ENCODE data around the gene QRFP. TPM values are rescaled to one million over a fixed set of nuclear protein-coding genes. Genes with fewer than 3 reads are reported as not detected.

Gene QRFP
- total RNA-seq, 4 donors from 2014 or later = not detected

DNA sequence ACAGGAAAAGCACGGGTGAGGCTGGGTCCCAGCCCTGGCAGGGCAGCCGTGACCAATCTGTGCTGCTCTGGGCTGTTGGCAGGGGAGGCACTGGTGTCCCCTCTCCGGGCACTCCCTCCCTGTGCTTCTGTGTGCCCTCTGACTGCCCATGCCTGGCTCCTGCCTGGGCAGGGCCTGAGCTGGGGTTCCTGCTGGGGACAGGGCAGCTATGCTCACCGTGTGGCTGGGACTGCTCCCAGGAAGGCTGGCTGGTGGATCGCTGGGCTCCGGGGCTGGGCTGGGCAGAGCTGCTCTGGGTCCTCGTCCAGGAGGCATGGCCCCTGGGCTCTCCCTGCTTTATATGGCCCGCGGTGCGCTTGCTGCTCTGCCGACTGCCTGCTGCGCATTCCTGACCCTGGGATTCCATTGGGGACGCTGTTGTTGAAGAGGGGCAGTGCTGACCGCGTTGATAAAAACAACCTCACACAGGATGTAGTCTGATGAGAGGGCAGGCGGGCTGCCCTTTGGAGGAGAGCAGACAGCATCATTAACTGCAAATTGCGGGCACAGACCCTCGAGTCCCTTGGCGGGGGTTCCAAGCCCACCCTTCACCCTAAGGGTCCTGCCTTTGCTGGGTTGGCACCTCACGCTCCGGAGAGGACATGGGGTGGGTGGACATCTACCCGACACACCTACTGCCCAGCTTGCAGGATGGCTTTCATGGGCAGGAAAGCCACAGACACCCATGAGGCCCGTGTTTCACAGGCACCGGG lies 955 bp downstream of the QRFP start:
- TF ChIP-seq POLR2A (IDR thresholded peaks at IDR 0.05) (no peak), CTCF (IDR thresholded peaks at IDR 0.05) (no peak)
- no peak overlapping the region for H3K4me3 ChIP-seq (ENCODE audit: low read depth, poor library complexity, severe bottlenecking)
- 66 to 69% methylated on average over 14 to 20 of the region's 24 CpGs for WGBS, 2 donors
- intact Hi-C loops (cut with DNase I; ENCODE audit: low total_unique reads) = no loop called here
- DNase-seq (ENCODE audit: low spot score in 2 of 2) = no peak

GRCh38 chr9:130895038-130895437 lies 1.6 kb downstream of the QRFP start:
- DNase-seq (ENCODE audit: low spot score in 2 of 2) = no peak
- intact Hi-C loops (cut with DNase I; ENCODE audit: low total_unique reads) = no loop called here
- no peak overlapping the region for H3K4me3 ChIP-seq (ENCODE audit: low read depth, poor library complexity, severe bottlenecking)
- TF ChIP-seq POLR2A (IDR thresholded peaks at IDR 0.05) = no peak
- TF ChIP-seq CTCF (IDR thresholded peaks at IDR 0.05) = no peak
- WGBS, 2 donors = 72 to 82% methylated on average over 9 of the region's 9 CpGs

DNA sequence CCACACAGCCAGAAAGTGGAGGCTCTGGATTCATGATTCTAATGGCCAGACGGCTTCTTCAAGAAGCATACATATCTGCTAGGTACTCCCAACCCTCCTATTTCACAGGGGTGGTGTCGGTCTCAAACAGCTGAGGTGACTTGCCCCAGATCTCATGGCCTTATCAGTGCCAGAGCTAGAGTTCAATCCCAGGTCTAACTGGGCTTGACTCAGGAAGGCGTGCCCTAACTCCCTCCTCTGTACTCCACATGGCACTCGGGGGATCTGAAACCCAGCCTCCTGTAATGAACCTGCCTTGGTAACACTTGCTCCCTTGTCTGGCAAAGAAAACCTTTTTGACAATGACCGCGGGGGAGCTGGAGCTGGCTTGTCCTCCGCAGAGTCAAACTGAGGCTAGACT lies 2.1 kb downstream of the QRFP start:
- no peak for DNase-seq (ENCODE audit: low spot score in 2 of 2)
- WGBS, 2 donors = 71 to 77% methylated on average over 7 of the region's 7 CpGs
- intact Hi-C loops (cut with DNase I; ENCODE audit: low total_unique reads) = no loop called here
- TF ChIP-seq POLR2A (IDR thresholded peaks at IDR 0.05) (no peak), CTCF (IDR thresholded peaks at IDR 0.05) (no peak)
- no peak overlapping the region for H3K4me3 ChIP-seq (ENCODE audit: low read depth, poor library complexity, severe bottlenecking)

DNA sequence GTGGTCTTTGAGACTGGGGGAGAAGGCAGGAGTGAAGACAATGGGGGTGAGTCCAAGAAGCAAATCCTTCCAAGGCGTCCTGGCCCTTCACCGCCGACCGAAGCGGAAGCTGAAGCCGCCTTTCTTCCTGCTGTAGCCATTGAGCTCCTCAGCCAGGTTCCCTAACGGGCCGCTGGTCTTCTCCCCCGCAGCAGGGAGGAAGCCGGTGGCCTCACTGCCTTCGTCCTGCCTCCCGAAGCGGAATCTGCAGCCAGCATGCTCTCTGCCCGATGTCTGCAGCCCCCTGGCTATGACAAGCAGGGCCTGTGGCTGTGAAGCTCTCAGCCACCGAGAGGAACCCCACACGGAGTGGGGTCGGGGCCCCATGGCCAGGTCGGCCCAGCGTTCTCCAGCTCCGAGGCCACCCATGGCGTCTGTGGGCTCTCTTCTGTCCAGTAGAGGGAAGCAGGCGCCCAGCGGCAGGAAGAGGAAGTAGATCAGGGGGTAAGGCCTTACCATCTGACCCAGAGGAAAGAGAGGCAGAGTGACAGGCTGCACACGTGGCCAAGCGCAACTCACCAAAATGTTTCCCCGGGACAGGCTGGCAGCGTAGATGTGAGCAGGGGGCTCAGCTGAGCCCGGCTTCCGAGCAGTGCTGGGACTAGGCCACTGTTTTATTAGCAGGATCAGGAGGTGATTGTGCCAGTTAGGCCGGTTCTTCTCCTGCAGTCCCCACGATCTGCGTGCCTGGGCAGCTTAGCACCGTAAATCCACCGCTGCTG lies 3.1 kb downstream of the QRFP start:
- intact Hi-C loops (cut with DNase I; ENCODE audit: low total_unique reads) = no loop called here
- H3K4me3 ChIP-seq (ENCODE audit: low read depth, poor library complexity, severe bottlenecking) = no peak overlapping the region
- WGBS, 2 donors = 66 to 68% methylated on average over 32 to 34 of the region's 34 CpGs
- TF ChIP-seq CTCF (IDR thresholded peaks at IDR 0.05) (no peak), POLR2A (IDR thresholded peaks at IDR 0.05) (no peak)
- DNase-seq (ENCODE audit: low spot score in 2 of 2) = no peak

- 79 to 81% methylated on average over 24 of the region's 24 CpGs for WGBS, 2 donors
- DNase-seq (ENCODE audit: low spot score in 2 of 2) = no peak
- H3K4me3 ChIP-seq (ENCODE audit: low read depth, poor library complexity, severe bottlenecking) = no peak overlapping the region
- no peak for TF ChIP-seq POLR2A (IDR thresholded peaks at IDR 0.05)
- TF ChIP-seq CTCF (IDR thresholded peaks at IDR 0.05) = no peak
- intact Hi-C loops (cut with DNase I; ENCODE audit: low total_unique reads) = no loop called here
These were observed 3.9 kb downstream of the QRFP start for GRCh38 chr9:130892477-130893304.
